Neuronal stem cell (in vitro differentiated cells): Measurements from ENCODE around the gene TEX11.
"Not testable (repeated sequence)": the region's sequence is repeated elsewhere in the genome, so short reads cannot be mapped to it uniquely, and the experiment has no call there.

ENCODE experiments used
- DNase-seq: peaks from one replicate; pipeline ENCODE4 v3.0.0-alpha.2; 2013; ENCODE audit warnings: low spot score
- H2AFZ ChIP-seq: one replicate; pipeline ENCODE4 v1.6.1; 2013; ENCODE audit warnings: mild to moderate bottlenecking, low read length, inconsistent platforms
- H2AK5ac ChIP-seq: 2 replicates; pipeline ENCODE4 v1.6.1; 2013; ENCODE audit warnings: low read depth, mild to moderate bottlenecking, inconsistent platforms, low read length, moderate library complexity, mixed read lengths
- H2BK120ac ChIP-seq: 2 replicates; pipeline ENCODE4 v1.6.1; 2013; ENCODE audit warnings: low read depth, mild to moderate bottlenecking, inconsistent platforms, low read length, moderate library complexity, mixed read lengths
- H2BK12ac ChIP-seq: one replicate; pipeline ENCODE4 v1.6.1; 2013; ENCODE audit warnings: low read length, inconsistent platforms
- H2BK15ac ChIP-seq: 2 replicates; pipeline ENCODE4 v1.6.1; 2013; ENCODE audit warnings: mild to moderate bottlenecking, low read length, inconsistent platforms, mixed read lengths
- H2BK5ac ChIP-seq: one replicate; pipeline ENCODE4 v1.6.1; 2013; ENCODE audit warnings: inconsistent platforms, mild to moderate bottlenecking, low read length, moderate library complexity
- H3K14ac ChIP-seq: one replicate; pipeline ENCODE4 v1.6.1; 2013; ENCODE audit warnings: low read length, inconsistent platforms
- H3K18ac ChIP-seq: 2 replicates; pipeline ENCODE4 v1.6.1; 2013; ENCODE audit warnings: low read length, inconsistent platforms
- H3K23ac ChIP-seq: 2 replicates; pipeline ENCODE4 v1.6.1; 2013; ENCODE audit warnings: low read depth, mild to moderate bottlenecking, mixed read lengths, low read length, inconsistent platforms; ENCODE audit not compliant: poor library complexity
- H3K27ac ChIP-seq: replicated peaks from 3 replicates; pipeline ENCODE4 v1.5.1; 2013; ENCODE audit warnings: low read length, inconsistent platforms
- H3K27me3 ChIP-seq, 3 experiments: 2 replicates each; pipeline ENCODE4 v1.6.1; 2013; ENCODE audit warnings: low read length in 3 of 3, mild to moderate bottlenecking in 2 of 3, inconsistent platforms in 1 of 3, low read depth in 1 of 3, mixed read lengths in 1 of 3, moderate library complexity in 1 of 3; ENCODE audit not compliant: control insufficient read depth in 3 of 3, insufficient read depth in 3 of 3
- H3K36me3 ChIP-seq, 2 donors: replicated peaks in 1 of 2; 2 replicates each; pipeline ENCODE4 v1.6.1; 2013; ENCODE audit warnings: low read length in 2 of 2; ENCODE audit not compliant: control insufficient read depth in 2 of 2, insufficient read depth in 2 of 2
- H3K4ac ChIP-seq: 2 replicates; pipeline ENCODE4 v1.6.1; 2013; ENCODE audit warnings: inconsistent platforms, mild to moderate bottlenecking, low read length, moderate library complexity
- H3K4me1 ChIP-seq, 2 donors: 1 replicate in 1 of 2; 2 replicates in 1 of 2; pipeline ENCODE4 v1.6.1; 2013; ENCODE audit warnings: low read length in 2 of 2, low read depth in 1 of 2; ENCODE audit not compliant: control insufficient read depth in 2 of 2, insufficient read depth in 1 of 2
- H3K4me2 ChIP-seq: one replicate; pipeline ENCODE4 v1.6.1; 2013; ENCODE audit warnings: mild to moderate bottlenecking, low read length, inconsistent platforms; ENCODE audit not compliant: insufficient read depth, poor library complexity, severe bottlenecking
- H3K4me3 ChIP-seq, 2 donors: 2 replicates each; pipeline ENCODE4 v1.5.1; 2013; ENCODE audit warnings: low read length in 2 of 2, mild to moderate bottlenecking in 2 of 2, inconsistent platforms in 1 of 2, moderate library complexity in 1 of 2
- H3K79me1 ChIP-seq: one replicate; pipeline ENCODE4 v1.6.1; 2013; ENCODE audit warnings: low read depth, mild to moderate bottlenecking, inconsistent platforms, low read length, moderate library complexity
- H3K9ac ChIP-seq: one replicate; pipeline ENCODE4 v1.6.1; 2013; ENCODE audit warnings: mild to moderate bottlenecking, low read depth, low read length, inconsistent platforms; ENCODE audit not compliant: poor library complexity
- H3K9me3 ChIP-seq, 2 donors: replicated peaks in 1 of 2; 2 replicates each; pipeline versions ENCODE3 to v1.6.1; 2013; ENCODE audit warnings: low read length in 2 of 2, mild to moderate bottlenecking in 2 of 2, inconsistent platforms in 1 of 2, low read depth in 1 of 2, mixed read lengths in 1 of 2, moderate library complexity in 1 of 2; ENCODE audit not compliant: control insufficient read depth in 2 of 2, insufficient read depth in 1 of 2
- H4K8ac ChIP-seq: one replicate; pipeline ENCODE4 v1.6.1; 2013; ENCODE audit warnings: low read depth, mild to moderate bottlenecking, inconsistent platforms, low read length, moderate library complexity
- H4K91ac ChIP-seq: one replicate; pipeline ENCODE4 v1.6.1; 2013; ENCODE audit warnings: low read length, low read depth, mild to moderate bottlenecking, inconsistent platforms; ENCODE audit not compliant: poor library complexity
- WGBS, 2 donors: extraction: QIAGEN DNeasy Blood & Tissue Kit; methylation state at CpG; one replicate each; pipeline ENCODE4 v1.1.7; 2013; ENCODE audit warnings: missing lambda C conversion rate in 2 of 2, mixed read lengths in 1 of 2; ENCODE audit not compliant: insufficient read length in 2 of 2, insufficient replicate concordance in 1 of 2; ENCODE audit errors: extremely low coverage in 2 of 2; 5-methylcytosine and 5-hydroxymethylcytosine counted together

The TEX11 gene

DNA sequence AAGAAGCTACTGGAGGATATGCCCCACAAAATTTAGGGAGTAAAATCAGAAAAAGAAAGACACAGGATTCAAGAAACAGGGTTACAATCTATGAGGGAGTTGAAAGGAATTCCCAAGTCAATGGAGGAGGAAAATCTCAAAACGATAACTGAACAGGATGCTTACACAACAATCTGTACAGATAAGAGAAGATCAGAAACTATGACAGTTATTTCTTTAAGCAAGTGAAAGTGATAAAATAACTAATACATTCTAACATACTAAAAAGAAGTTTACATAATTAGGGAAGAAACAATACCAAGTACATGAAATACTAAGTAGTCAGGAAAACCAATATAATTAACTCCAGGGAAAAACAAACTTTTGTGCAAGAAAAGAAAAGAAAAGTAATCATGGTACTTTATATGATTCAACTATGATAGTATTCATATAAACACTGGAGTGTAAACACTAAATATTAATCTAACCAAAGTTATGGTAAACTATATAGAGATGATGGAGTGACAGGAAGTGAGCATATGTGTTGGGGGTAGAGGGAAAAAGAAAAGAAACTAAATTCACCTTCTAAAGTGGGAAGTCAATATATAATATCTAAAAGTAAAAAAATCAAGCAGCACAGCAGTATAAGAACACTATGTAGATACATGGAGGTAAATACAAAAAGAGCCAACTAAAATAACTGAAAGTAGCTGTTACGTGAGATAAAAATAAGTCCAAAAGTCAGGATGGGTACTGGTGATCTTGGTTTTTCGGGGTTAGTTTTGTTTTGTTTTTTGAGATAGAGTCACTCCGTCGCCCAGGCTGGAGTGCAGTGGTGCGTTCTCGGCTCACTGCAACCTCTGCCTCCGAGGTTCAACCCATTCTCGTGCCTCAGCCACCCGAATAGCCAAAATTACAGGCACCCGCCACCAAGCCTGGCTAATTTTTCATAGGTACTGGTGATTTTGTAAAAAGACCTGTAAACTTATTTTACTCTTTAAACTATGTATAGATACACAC, 99.3 kb downstream of the TEX11 start:
- H3K4ac ChIP-seq, result no peak overlapping the region
- H3K18ac ChIP-seq, result no peak overlapping the region
- H2BK5ac ChIP-seq, result no peak overlapping the region
- no peaks in the 10 kb centered on the region for H3K9me3 ChIP-seq
- H3K14ac ChIP-seq, result no peak overlapping the region
- no peak overlapping the region for H2BK15ac ChIP-seq
- no peak overlapping the region for H3K27ac ChIP-seq
- H4K8ac ChIP-seq, result no peak overlapping the region
- no peak overlapping the region for H2BK12ac ChIP-seq
- no peak overlapping the region for H3K4me2 ChIP-seq
- no peak overlapping the region for H3K23ac ChIP-seq
- no peaks in the 10 kb centered on the region for H3K27me3 ChIP-seq
- H2AFZ ChIP-seq, result no peak overlapping the region
- H3K4me3 ChIP-seq, result no peak overlapping the region
- no peak overlapping the region for H3K9ac ChIP-seq
- no CpG with 5 or more reads among the region's 11 CpGs for WGBS, 2 donors
- no peaks in the 10 kb centered on the region for H3K36me3 ChIP-seq
- H3K4me1 ChIP-seq, result no peaks in the 10 kb centered on the region
- no peak overlapping the region for H4K91ac ChIP-seq
- no peaks in the 10 kb centered on the region for H3K79me1 ChIP-seq
- no peak overlapping the region for H2AK5ac ChIP-seq
- DNase-seq, result no peak
- H2BK120ac ChIP-seq, result no peak overlapping the region

DNA sequence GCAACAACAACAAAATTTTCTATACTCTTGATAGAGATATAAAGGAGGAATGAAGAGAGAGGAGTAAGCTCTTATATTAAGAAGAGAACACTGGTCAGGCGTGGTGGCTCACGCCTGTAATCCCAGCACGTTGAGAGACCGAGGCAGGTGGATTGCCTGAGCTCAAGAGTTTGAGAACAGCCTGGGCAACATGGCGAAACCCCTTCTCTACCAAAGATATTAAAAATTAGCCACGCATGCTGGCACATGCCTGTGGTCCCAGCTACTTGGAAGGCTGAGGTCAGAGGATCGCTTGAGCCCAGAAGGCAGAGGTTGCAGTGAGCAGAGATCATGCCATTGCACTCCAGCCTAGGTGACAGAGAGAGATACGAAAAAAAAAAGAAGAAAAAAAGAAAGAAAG, 102.4 kb downstream of the TEX11 start:
- Histone ChIP-seq H3K23ac (no peak overlapping the region), H2BK5ac (no peak overlapping the region), H3K9me3 (no peaks in the 10 kb centered on the region), H3K27ac (no peak overlapping the region), H3K18ac (no peak overlapping the region), H2BK12ac (no peak overlapping the region), H3K79me1 (no peaks in the 10 kb centered on the region), H3K9ac (no peak overlapping the region), H3K14ac (no peak overlapping the region), H2BK120ac (no peak overlapping the region), H2AFZ (no peak overlapping the region), H2BK15ac (no peak overlapping the region), H3K4me2 (no peak overlapping the region), H4K8ac (no peak overlapping the region), H3K36me3 (no peaks in the 10 kb centered on the region), H3K27me3 (peaks cover 0 to 9% (median 0%) of the 10 kb centered on the region in 3 experiments), H2AK5ac (no peak overlapping the region), H4K91ac (no peak overlapping the region), H3K4me3 (no peak overlapping the region), H3K4ac (no peak overlapping the region), H3K4me1 (no peaks in the 10 kb centered on the region)
- no CpG with 5 or more reads among the region's 8 CpGs for WGBS, 2 donors
- DNase-seq, result no peak

DNA sequence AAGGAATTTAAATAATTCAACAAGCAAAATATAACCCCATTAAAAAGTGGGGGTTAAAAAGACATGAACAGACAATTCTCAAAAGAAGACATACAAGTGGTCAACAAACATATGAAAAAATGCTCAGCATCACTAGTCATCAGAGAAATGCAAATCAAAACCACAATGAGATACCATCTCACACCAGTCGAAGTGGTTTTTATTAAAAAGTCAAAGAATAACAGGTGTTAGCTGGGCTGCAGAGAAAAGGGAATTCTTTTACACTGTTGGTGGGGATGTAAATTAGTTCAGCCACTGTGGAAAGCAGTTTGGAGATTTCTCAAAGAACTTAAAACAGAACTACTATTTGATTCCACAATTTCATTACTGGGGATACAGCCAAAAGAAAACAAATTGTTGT, 111.8 kb downstream of the TEX11 start:
- H2BK12ac ChIP-seq, H2BK5ac ChIP-seq, H3K36me3 ChIP-seq, H3K27ac ChIP-seq, H4K91ac ChIP-seq, H3K4ac ChIP-seq, H2BK15ac ChIP-seq, DNase-seq, H3K18ac ChIP-seq, H3K14ac ChIP-seq, H3K9ac ChIP-seq, H4K8ac ChIP-seq, H3K79me1 ChIP-seq, H3K9me3 ChIP-seq, H2AK5ac ChIP-seq, H3K4me1 ChIP-seq, H3K4me2 ChIP-seq, H2AFZ ChIP-seq, H3K4me3 ChIP-seq, H3K23ac ChIP-seq, H2BK120ac ChIP-seq, H3K27me3 ChIP-seq: not testable (repeated sequence)
- no CpG with 5 or more reads among the region's 1 CpG for WGBS, 2 donors

DNA sequence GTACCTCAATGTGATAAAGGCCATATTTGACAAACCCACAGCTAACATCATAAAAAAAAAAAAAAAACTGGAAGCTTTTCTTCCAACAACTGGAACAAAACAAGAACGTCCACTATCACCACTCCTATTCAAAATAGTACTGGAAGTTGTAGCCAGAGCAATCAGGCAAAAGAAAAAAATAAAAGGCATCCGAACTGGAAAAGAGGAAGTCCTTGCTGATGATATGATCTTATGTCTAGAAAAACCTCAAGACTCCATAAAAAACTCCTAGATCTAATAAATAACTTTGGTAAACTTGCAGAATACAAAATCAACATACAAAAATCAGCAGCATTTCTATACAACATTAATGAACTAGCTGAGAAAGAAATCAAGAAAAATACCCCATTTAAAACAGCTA, 134.3 kb downstream of the TEX11 start:
- H3K23ac ChIP-seq, result no peak overlapping the region
- H2AFZ ChIP-seq, result no peak overlapping the region
- H3K4me3 ChIP-seq, result no peak overlapping the region
- H3K4ac ChIP-seq, result no peak overlapping the region
- no peak overlapping the region for H4K8ac ChIP-seq
- DNase-seq, result no peak
- H3K27ac ChIP-seq, result no peak overlapping the region
- H3K27me3 ChIP-seq, result peaks cover 0 to 3% (median 0%) of the 10 kb centered on the region in 3 experiments
- no peak overlapping the region for H4K91ac ChIP-seq
- no peak overlapping the region for H3K14ac ChIP-seq
- H2BK15ac ChIP-seq, result no peak overlapping the region
- H3K9ac ChIP-seq, result no peak overlapping the region
- WGBS, 2 donors, result no CpG with 5 or more reads among the region's 2 CpGs
- no peak overlapping the region for H2BK12ac ChIP-seq
- no peaks in the 10 kb centered on the region for H3K4me1 ChIP-seq
- no peak overlapping the region for H3K4me2 ChIP-seq
- H3K79me1 ChIP-seq, result no peaks in the 10 kb centered on the region
- no peaks in the 10 kb centered on the region for H3K9me3 ChIP-seq
- no peaks in the 10 kb centered on the region for H3K36me3 ChIP-seq
- H2BK5ac ChIP-seq, result no peak overlapping the region
- H2BK120ac ChIP-seq, result no peak overlapping the region
- no peak overlapping the region for H3K18ac ChIP-seq
- no peak overlapping the region for H2AK5ac ChIP-seq
